Lung (tissue), 12 donors: ENCODE data around the gene CDCP2. TPM values are rescaled to one million over a fixed set of nuclear protein-coding genes. Genes with fewer than 3 reads are reported as not detected.

Source experiments
- ATAC-seq: fragments of 200-7000 bp; cut with Tn5 transposase; one replicate; pipeline ENCODE4 v1.9.1; 2020; ENCODE audit warnings: moderate number of reproducible peaks; ENCODE audit not compliant: insufficient read depth, low FRiP score
- DNase-seq, 3 donors: peaks; one replicate each; pipeline ENCODE4 v3.0.0-alpha.2; 2013 to 2017
- H3K27ac ChIP-seq, 2 donors: one replicate each; pipeline ENCODE4 v1.5.1; 2013; ENCODE audit warnings: mild to moderate bottlenecking in 2 of 2, moderate library complexity in 2 of 2, control low read depth in 1 of 2, inconsistent platforms in 1 of 2, low read depth in 1 of 2, low read length in 1 of 2
- H3K27me3 ChIP-seq, 3 donors: one replicate each; pipeline ENCODE4 v1.5.1; 2013; ENCODE audit warnings: low read length in 2 of 3; ENCODE audit not compliant: control insufficient read depth in 3 of 3, insufficient read depth in 3 of 3
- H3K36me3 ChIP-seq, 4 donors: one replicate each; pipeline ENCODE4 v1.5.1; 2013; ENCODE audit warnings: low read length in 4 of 4, mild to moderate bottlenecking in 1 of 4, moderate library complexity in 1 of 4; ENCODE audit not compliant: control insufficient read depth in 4 of 4, insufficient read depth in 4 of 4
- H3K4me1 ChIP-seq, 5 donors: one replicate each; pipeline ENCODE4 v1.5.1; 2013; ENCODE audit warnings: low read length in 5 of 5, mild to moderate bottlenecking in 2 of 5, moderate library complexity in 1 of 5; ENCODE audit not compliant: control insufficient read depth in 5 of 5, insufficient read depth in 5 of 5
- H3K4me3 ChIP-seq: one replicate; pipeline ENCODE4 v1.5.1; 2013; ENCODE audit warnings: mild to moderate bottlenecking, control low read depth, moderate library complexity
- H3K9ac ChIP-seq, 2 donors: one replicate each; pipeline ENCODE4 v1.5.1; 2013; ENCODE audit warnings: low read length in 2 of 2, control low read depth in 1 of 2; ENCODE audit not compliant: insufficient read depth in 1 of 2
- H3K9me3 ChIP-seq, 4 donors: one replicate each; pipeline ENCODE4 v1.5.1; 2013; ENCODE audit warnings: low read length in 3 of 4, mild to moderate bottlenecking in 1 of 4, moderate library complexity in 1 of 4; ENCODE audit not compliant: control insufficient read depth in 4 of 4, insufficient read depth in 3 of 4
- WGBS, 2 donors: extraction: QIAGEN DNeasy Blood & Tissue Kit; methylation state at CpG; one replicate each; pipeline ENCODE4 v1.1.7; 2013; 5-methylcytosine and 5-hydroxymethylcytosine counted together
- polyA plus RNA-seq, 2 donors: library from polyadenylated mRNA; stranded (reverse); fragments of 200-250 nt; gene quantifications; one replicate each; pipeline ENCODE4 v1.2.1, GENCODE V29; 2013
- total RNA-seq, 2 donors: library from RNA; depleted of rRNA in 1 of 2; stranded (reverse); fragments of >200 nt in 1 of 2; gene quantifications; one replicate each; pipeline ENCODE4 v1.2.1, GENCODE V29; 2014 to 2021
- TF ChIP-seq, protein P1 (sequence below): IDR thresholded peaks from 2 replicates; pipeline ENCODE4 v1.5.1; 2012; ENCODE audit warnings: mild to moderate bottlenecking; ENCODE audit errors: control extremely low read depth, extremely low read depth
- donor health status: control.
- donor health status: control.
- donor health status: Bipolar disorder and iron deficiency.
- donor health status: healthy.
- donor health status: DM: yes; HTN: yes; CAD: no.

The CDCP2 gene
- total and polyA plus RNA-seq, 4 donors = 0.02 to 0.28 (median 0.14) TPM; not detected in 1

GRCh38 chr1:54136963-54137533 is 15.8 kb downstream of the CDCP2 start:
- TF ChIP-seq, protein P1, sequence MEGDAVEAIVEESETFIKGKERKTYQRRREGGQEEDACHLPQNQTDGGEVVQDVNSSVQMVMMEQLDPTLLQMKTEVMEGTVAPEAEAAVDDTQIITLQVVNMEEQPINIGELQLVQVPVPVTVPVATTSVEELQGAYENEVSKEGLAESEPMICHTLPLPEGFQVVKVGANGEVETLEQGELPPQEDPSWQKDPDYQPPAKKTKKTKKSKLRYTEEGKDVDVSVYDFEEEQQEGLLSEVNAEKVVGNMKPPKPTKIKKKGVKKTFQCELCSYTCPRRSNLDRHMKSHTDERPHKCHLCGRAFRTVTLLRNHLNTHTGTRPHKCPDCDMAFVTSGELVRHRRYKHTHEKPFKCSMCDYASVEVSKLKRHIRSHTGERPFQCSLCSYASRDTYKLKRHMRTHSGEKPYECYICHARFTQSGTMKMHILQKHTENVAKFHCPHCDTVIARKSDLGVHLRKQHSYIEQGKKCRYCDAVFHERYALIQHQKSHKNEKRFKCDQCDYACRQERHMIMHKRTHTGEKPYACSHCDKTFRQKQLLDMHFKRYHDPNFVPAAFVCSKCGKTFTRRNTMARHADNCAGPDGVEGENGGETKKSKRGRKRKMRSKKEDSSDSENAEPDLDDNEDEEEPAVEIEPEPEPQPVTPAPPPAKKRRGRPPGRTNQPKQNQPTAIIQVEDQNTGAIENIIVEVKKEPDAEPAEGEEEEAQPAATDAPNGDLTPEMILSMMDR = no peak
- DNase-seq = no peak
- Histone ChIP-seq H3K9me3 (no peaks in the 10 kb centered on the region), H3K4me1 (peaks cover 0 to 12% (median 0%) of the 10 kb centered on the region in 5 donors), H3K4me3 (no peak overlapping the region), H3K27me3 (no peaks in the 10 kb centered on the region), H3K9ac (no peak overlapping the region), H3K36me3 (no peaks in the 10 kb centered on the region), H3K27ac (no peak overlapping the region)
- WGBS, 2 donors = 83 to 86% methylated on average over 7 of the region's 7 CpGs
- ATAC-seq = no peak

- no peak overlapping the region for H3K9ac ChIP-seq
- DNase-seq (no peak), ATAC-seq (no peak)
- TF ChIP-seq, protein P1 = no peak
- H3K36me3 ChIP-seq = no peaks in the 10 kb centered on the region
- H3K27me3 ChIP-seq = no peaks in the 10 kb centered on the region
- H3K9me3 ChIP-seq = no peaks in the 10 kb centered on the region
- no peak overlapping the region for H3K27ac ChIP-seq
- H3K4me3 ChIP-seq = no peak overlapping the region
- WGBS, 2 donors = 96 to 98% methylated on average over 17 of the region's 17 CpGs
- H3K4me1 ChIP-seq = peaks cover 0 to 12% (median 0%) of the 10 kb centered on the region in 5 donors
Measured at GRCh38 chr1:54136269-54136896, 16.4 kb downstream of the CDCP2 start.

GRCh38 chr1:54135436-54136120 is 17.2 kb downstream of the CDCP2 start:
- Histone ChIP-seq H3K4me3 (no peak overlapping the region), H3K36me3 (no peaks in the 10 kb centered on the region), H3K9me3 (no peaks in the 10 kb centered on the region), H3K27me3 (no peaks in the 10 kb centered on the region), H3K27ac (no peak overlapping the region), H3K4me1 (peaks cover 0 to 12% (median 0%) of the 10 kb centered on the region in 5 donors), H3K9ac (no peak overlapping the region)
- ATAC-seq (no peak), DNase-seq (no peak)
- TF ChIP-seq, protein P1 = no peak
- WGBS, 2 donors = 75 to 87% methylated on average over 5 of the region's 5 CpGs
